ENCODE measurements around the gene THTPA. TPM values are rescaled to one million over a fixed set of nuclear protein-coding genes. Genes with fewer than 3 reads are reported as not detected.
A peak's percentile ranks its signal among the peaks of the same experiment; 100 is the strongest.

Gene THTPA
- total and polyA plus RNA-seq, 2 experiments from 2014 or later, result 31.3 to 58.6 TPM

DNA sequence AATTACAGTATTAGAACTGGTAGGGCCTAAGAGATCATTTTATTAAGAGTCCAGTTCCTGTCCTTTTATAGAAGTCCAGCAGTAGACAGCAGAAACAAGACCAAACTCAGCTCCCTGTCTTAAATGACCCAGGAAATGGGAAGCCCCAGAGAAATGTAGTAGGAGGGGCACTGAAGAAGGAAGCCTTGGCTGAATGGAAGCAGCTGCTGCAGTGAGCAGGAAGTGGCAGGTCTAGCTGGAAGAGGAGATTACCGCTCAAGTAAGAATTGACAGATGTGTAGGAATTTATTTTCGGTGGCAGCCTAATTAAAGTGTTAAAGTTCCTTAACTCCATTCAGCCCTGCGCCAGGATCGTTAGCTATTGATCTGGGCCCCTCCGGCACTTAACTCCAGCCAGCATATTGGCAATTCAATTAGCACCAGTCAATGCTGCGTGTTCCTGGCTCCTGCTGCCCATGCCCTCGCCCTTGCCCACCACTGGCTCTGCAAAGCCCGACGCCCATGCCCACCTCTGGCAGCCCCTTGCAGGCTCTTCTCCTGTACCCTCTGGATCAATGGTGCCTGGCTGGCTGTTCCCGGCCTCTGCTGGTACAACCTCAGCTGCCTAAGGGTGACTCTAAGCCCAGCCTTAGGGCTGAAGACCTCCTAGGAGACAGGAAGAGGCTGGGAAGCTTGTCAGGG, 25.6 kb upstream of the THTPA start:
- Histone ChIP-seq H3K4me1 (ENCODE audit: low read depth) (no peaks in the 10 kb centered on the region), H3K4me3 (no peak overlapping the region), H3K27ac (no peak overlapping the region), H3K36me3 (no peaks in the 10 kb centered on the region), H3K27me3 (no peaks in the 10 kb centered on the region), H3K9me3 (ENCODE audit: low read depth) (no peaks in the 10 kb centered on the region)
- TF ChIP-seq, protein P1, sequence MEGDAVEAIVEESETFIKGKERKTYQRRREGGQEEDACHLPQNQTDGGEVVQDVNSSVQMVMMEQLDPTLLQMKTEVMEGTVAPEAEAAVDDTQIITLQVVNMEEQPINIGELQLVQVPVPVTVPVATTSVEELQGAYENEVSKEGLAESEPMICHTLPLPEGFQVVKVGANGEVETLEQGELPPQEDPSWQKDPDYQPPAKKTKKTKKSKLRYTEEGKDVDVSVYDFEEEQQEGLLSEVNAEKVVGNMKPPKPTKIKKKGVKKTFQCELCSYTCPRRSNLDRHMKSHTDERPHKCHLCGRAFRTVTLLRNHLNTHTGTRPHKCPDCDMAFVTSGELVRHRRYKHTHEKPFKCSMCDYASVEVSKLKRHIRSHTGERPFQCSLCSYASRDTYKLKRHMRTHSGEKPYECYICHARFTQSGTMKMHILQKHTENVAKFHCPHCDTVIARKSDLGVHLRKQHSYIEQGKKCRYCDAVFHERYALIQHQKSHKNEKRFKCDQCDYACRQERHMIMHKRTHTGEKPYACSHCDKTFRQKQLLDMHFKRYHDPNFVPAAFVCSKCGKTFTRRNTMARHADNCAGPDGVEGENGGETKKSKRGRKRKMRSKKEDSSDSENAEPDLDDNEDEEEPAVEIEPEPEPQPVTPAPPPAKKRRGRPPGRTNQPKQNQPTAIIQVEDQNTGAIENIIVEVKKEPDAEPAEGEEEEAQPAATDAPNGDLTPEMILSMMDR (IDR thresholded peaks at IDR 0.05; ENCODE audit: low read depth, low read length), result no peak
- DNase-seq (ENCODE audit: low read depth in 1 of 2, low spot score in 1 of 2), result peak in 1 of 2 donors; percentile 23

DNA sequence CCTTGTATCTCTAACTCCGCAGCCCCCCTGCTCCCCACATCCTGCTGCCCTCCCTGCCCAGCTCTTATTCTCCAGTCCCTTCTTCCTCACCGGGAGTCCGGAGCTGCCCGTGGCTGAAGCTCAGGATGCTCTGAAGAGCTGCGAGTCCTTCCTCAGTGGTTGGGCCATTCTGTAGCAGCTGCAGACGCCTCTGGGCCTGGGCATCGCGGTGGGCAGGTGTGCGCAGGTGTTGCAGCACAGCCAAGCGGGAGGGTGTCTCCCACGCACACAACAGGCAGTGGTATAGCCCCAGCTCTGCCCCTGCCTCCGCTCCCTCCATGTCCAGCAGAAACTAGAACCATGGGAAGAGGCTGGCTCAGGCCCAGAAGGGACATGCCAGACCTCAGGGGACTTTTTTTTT, 24.7 kb upstream of the THTPA start:
- no peak for DNase-seq (ENCODE audit: low read depth in 1 of 2, low spot score in 1 of 2)

DNA sequence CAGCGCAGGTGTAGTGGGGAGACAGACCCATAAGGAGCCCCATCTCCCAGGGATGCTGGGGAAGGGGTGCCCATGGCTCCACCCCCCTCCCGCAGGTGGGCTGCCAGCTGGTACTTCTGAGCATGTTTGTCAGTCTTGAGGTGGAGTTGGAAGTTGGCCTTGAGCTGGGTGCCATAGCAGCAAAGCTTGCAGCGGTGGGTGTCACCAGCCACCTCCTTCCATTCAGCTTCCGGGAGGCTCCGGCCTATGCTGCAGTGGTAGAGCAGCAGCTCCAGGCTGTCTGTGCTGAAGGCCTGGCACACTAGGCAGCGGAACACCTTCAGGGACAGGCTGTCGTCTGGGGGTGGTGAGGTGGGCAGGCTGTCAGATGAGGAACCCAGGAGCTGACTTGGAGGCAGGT, 23.4 kb upstream of the THTPA start:
- no peaks in the 10 kb centered on the region for H3K36me3 ChIP-seq
- no peaks in the 10 kb centered on the region for H3K9me3 ChIP-seq (ENCODE audit: low read depth)
- TF ChIP-seq, protein P1 (IDR thresholded peaks at IDR 0.05; ENCODE audit: low read depth, low read length), result no peak
- DNase-seq (ENCODE audit: low read depth in 1 of 2, low spot score in 1 of 2), result no peak
- H3K27me3 ChIP-seq, result no peaks in the 10 kb centered on the region
- H3K27ac ChIP-seq, result no peak overlapping the region
- no peaks in the 10 kb centered on the region for H3K4me1 ChIP-seq (ENCODE audit: low read depth)
- no peak overlapping the region for H3K4me3 ChIP-seq

More for the DNA sequence above, 24.7 kb upstream of the THTPA start:
- Histone ChIP-seq H3K27ac (no peak overlapping the region), H3K4me1 (ENCODE audit: low read depth) (no peaks in the 10 kb centered on the region), H3K36me3 (no peaks in the 10 kb centered on the region), H3K4me3 (no peak overlapping the region), H3K27me3 (no peaks in the 10 kb centered on the region), H3K9me3 (ENCODE audit: low read depth) (no peaks in the 10 kb centered on the region)
- TF ChIP-seq, protein P1 (IDR thresholded peaks at IDR 0.05; ENCODE audit: low read depth, low read length), result no peak

DNA sequence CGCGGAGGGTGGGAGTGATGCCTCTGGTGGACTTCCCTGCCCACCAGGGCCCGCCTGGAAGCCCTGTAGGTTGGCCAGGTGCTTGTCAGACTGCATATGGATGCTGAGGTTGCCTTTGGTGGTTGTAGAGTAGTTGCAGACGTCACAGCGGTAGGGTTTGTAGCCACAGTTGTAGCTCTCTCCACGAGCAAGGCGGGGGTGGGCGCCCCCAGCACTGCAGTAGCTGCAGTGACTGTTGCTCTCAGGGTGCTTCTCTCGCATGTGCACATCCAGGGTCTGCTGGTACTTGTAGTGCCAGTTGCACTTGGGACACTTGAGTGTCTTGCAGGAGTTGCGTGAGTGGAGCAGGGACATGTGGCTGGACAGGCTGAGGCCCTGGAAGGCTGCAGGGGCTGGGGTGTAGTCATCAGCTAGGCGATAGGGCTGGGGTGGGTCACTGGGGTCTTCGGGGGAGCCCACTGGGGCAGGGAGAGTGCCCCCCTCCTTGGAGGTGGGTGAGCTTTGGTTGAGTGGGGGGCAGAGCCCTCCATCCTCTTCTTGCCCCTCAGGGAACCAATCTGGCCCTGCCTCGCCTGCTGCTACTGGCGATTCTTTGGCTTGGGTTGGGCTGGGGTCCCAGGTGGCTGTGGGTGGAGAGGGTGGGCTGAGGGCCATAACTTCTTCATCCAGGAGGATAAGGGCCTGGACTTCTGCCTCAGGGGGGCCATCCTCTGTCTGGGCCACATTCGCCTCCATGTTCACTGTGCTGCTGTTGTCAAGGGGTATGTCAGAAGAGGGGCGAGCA, 22.2 kb upstream of the THTPA start:
- H3K27ac ChIP-seq, result no peak overlapping the region
- TF ChIP-seq, protein P1 (IDR thresholded peaks at IDR 0.05; ENCODE audit: low read depth, low read length), result no peak
- H3K36me3 ChIP-seq, result no peaks in the 10 kb centered on the region
- H3K4me1 ChIP-seq (ENCODE audit: low read depth), result peaks cover 4% of the 10 kb centered on the region
- H3K4me3 ChIP-seq, result no peak overlapping the region
- H3K27me3 ChIP-seq, result no peaks in the 10 kb centered on the region
- H3K9me3 ChIP-seq (ENCODE audit: low read depth), result no peaks in the 10 kb centered on the region
- no peak for DNase-seq (ENCODE audit: low read depth in 1 of 2, low spot score in 1 of 2)

DNA sequence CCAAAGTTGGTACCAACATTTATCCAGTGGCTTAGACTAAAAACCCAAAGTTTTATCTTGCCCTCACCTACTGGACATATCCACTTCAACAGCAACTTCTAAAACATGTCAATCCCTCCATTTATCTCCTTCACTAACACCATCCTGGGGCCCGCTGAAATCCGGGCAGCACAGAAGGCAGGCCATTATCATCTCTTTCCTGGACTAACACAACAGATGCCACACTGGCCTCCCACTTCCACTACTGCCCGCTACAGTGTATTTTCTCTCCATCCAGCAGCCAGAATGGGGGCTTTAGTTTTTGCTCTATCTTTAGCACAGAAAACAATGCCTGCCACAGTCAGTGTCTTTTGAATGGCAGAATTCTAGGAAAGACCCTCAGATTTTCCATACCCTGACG, 20.1 kb upstream of the THTPA start:
- H3K4me3 ChIP-seq, result no peak overlapping the region
- H3K9me3 ChIP-seq (ENCODE audit: low read depth), result no peaks in the 10 kb centered on the region
- TF ChIP-seq, protein P1 (IDR thresholded peaks at IDR 0.05; ENCODE audit: low read depth, low read length), result no peak
- no peaks in the 10 kb centered on the region for H3K36me3 ChIP-seq
- no peaks in the 10 kb centered on the region for H3K27me3 ChIP-seq
- no peak overlapping the region for H3K27ac ChIP-seq
- no peak for DNase-seq (ENCODE audit: low read depth in 1 of 2, low spot score in 1 of 2)
- H3K4me1 ChIP-seq (ENCODE audit: low read depth), result peaks cover 11% of the 10 kb centered on the region
